ENCODE data around the gene PDF. TPM values are rescaled to one million over a fixed set of nuclear protein-coding genes. Genes with fewer than 3 reads are reported as not detected.
A peak's percentile ranks its signal among the peaks of the same experiment; 100 is the strongest.

The PDF gene
- polyA plus RNA-seq, 1 experiment: 4.0 TPM

DNA sequence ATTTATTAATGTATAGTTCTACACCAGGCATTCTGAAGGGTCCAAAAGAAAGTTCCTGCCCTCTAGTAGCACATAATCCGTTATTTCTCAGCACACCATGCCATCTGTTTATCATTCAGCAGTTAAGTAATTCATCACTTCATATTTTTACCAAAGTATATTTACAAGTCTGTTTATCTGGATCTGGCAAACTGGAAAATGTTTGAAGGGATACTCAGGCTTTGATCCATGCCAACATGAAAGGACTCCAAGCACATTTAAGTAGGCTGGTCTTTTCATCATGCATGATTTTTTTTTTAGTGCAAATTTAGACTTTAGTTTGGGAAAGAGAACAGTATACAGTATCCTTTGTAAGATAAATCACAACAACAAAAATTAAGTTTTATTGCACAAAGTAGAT, 23.3 kb downstream of the PDF start:
- TF ChIP-seq, protein P1, sequence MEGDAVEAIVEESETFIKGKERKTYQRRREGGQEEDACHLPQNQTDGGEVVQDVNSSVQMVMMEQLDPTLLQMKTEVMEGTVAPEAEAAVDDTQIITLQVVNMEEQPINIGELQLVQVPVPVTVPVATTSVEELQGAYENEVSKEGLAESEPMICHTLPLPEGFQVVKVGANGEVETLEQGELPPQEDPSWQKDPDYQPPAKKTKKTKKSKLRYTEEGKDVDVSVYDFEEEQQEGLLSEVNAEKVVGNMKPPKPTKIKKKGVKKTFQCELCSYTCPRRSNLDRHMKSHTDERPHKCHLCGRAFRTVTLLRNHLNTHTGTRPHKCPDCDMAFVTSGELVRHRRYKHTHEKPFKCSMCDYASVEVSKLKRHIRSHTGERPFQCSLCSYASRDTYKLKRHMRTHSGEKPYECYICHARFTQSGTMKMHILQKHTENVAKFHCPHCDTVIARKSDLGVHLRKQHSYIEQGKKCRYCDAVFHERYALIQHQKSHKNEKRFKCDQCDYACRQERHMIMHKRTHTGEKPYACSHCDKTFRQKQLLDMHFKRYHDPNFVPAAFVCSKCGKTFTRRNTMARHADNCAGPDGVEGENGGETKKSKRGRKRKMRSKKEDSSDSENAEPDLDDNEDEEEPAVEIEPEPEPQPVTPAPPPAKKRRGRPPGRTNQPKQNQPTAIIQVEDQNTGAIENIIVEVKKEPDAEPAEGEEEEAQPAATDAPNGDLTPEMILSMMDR (IDR thresholded peaks at IDR 0.05; ENCODE audit: insufficient read depth, low read depth, low read length): no peak
- Histone ChIP-seq H3K4me3 (ENCODE audit: low read depth, low read length) (no peak overlapping the region), H3K27me3 (ENCODE audit: control insufficient read depth, insufficient read depth, low read length) (no peaks in the 10 kb centered on the region), H3K36me3 (ENCODE audit: control insufficient read depth, insufficient read depth, low read length) (0 out of 2 replicates have a peak, but pooled peaks cover 2% of the 10 kb centered on the region)
- DNase-seq (ENCODE audit: low read depth): no peak
- ChIA-PET POLR2A (no interaction called here), CTCF (no interaction called here)

DNA sequence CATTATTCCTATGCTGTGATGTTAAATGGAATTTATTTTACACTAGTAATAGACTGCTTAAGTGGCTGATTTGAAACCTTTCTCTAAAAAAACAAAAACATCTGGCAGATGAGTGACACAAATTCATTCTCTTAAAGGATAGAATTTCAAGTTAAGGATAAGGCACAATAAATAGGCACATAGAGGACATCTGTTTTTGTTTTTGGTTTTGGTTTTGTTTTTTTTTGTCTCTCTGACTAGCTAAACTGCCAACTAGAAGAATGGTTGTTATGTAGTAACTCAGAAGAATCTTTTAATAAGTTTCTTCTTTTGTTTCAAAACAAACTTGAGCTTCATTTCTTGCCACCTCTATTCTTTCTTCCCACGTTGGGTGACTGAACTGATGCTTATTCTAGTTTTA, 24.4 kb downstream of the PDF start:
- CTCF ChIA-PET: interaction anchor here (0.7 kb wide), 1 partner anchor 449 kb away, joined by 3 read pairs; the partner anchor contains the start of gene NOB1
- POLR2A ChIA-PET: interaction anchor here (0.6 kb wide), 1 partner anchor 352 kb away, joined by 3 read pairs; no protein-coding TSS in a partner anchor
- TF ChIP-seq, protein P1 (IDR thresholded peaks at IDR 0.05; ENCODE audit: insufficient read depth, low read depth, low read length): no peak

DNA sequence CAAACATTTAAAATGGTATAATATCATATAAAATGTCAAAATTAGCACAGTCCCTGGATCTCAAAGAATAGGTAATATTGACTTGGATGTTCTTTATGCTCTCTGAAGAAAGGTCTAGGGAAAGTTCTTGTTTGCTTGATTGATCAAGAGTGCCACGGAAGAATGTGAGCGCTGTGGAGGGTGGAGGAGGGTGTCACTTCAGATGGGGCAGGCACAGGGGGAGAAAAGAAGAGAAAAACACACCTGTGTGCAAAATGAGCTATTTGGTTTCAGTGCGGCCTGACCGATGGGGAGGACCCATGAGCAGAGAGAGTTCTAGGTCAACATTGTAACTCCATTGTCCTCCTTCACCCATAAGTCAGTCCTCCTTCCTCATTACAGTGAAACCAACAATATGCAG, 28.1 kb downstream of the PDF start:
- Histone ChIP-seq H3K4me3 (ENCODE audit: low read depth, low read length) (no peak overlapping the region), H3K36me3 (ENCODE audit: control insufficient read depth, insufficient read depth, low read length) (peaks cover 7% of the 10 kb centered on the region), H3K27me3 (ENCODE audit: control insufficient read depth, insufficient read depth, low read length) (no peaks in the 10 kb centered on the region)
- DNase-seq (ENCODE audit: low read depth): no peak
- ChIA-PET CTCF (interaction anchor here (0.9 to 1.4 kb wide), 2 partner anchors 16 to 149 kb away, joined by 3 read pairs; no protein-coding TSS in a partner anchor), POLR2A (no interaction called here)
- TF ChIP-seq, protein P1 (IDR thresholded peaks at IDR 0.05; ENCODE audit: insufficient read depth, low read depth, low read length): no peak

More for the DNA sequence above, 24.4 kb downstream of the PDF start:
- Histone ChIP-seq H3K4me3 (ENCODE audit: low read depth, low read length) (no peak overlapping the region), H3K36me3 (ENCODE audit: control insufficient read depth, insufficient read depth, low read length) (peaks cover 3% of the 10 kb centered on the region; the same call in 1 of the 2 replicates), H3K27me3 (ENCODE audit: control insufficient read depth, insufficient read depth, low read length) (no peaks in the 10 kb centered on the region)
- peak; percentile 38 for DNase-seq (ENCODE audit: low read depth)

DNA sequence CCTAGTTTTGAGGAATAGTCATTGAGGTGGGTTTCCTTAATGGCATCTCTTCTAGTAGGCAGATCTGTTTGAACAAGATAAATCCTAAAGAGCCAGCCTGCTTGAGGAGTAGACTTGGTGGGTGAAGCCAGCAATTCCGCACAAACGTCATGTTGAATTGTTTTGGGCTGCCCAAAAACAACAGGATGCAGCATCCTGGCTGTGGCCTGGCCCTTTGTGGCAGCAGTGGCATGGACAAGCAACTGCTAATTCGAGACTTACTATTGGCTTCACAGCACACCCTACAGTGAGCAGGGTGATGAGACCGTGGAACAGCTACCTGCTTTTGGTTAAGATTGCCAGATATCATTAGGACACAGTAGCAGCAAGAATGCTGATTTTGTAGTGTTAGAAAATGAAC, 28.5 kb downstream of the PDF start:
- Histone ChIP-seq H3K4me3 (ENCODE audit: low read depth, low read length) (no peak overlapping the region), H3K36me3 (ENCODE audit: control insufficient read depth, insufficient read depth, low read length) (peaks cover 7% of the 10 kb centered on the region), H3K27me3 (ENCODE audit: control insufficient read depth, insufficient read depth, low read length) (no peaks in the 10 kb centered on the region)
- ChIA-PET CTCF (interaction anchor here (0.7 to 1.4 kb wide), 2 partner anchors 136 to 148 kb away, joined by 3 read pairs; no protein-coding TSS in a partner anchor), POLR2A (no interaction called here)
- no peak for DNase-seq (ENCODE audit: low read depth)
- TF ChIP-seq, protein P1 (IDR thresholded peaks at IDR 0.05; ENCODE audit: insufficient read depth, low read depth, low read length): no peak

DNA sequence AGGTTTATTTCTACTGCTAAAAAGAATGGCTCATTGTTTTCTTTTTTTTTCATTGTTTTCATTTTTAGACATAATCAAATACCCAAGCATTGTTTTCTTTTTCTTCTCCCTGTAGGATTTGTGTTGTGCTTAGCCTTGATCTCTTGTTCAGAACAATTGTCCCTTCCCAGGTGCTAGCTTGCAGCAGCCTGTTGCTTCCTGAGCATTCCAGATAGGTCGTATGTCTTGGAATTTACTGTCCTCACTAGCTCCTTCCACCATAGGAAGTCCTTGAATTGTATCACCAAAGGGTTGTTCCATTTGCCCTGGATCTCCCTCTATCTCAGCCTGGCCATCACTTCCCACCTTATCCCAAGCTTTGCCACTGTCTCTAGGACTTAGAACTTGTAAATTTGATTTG, 29.2 kb downstream of the PDF start:
- TF ChIP-seq, protein P1 (IDR thresholded peaks at IDR 0.05; ENCODE audit: insufficient read depth, low read depth, low read length): no peak
- DNase-seq (ENCODE audit: low read depth): no peak
- peaks cover 7% of the 10 kb centered on the region for H3K36me3 ChIP-seq (ENCODE audit: control insufficient read depth, insufficient read depth, low read length)
- ChIA-PET CTCF (interaction anchor here (0.7 to 1.4 kb wide), 4 partner anchors 14 to 147 kb away, joined by 3 read pairs; no protein-coding TSS in a partner anchor), POLR2A (no interaction called here)
- H3K27me3 ChIP-seq (ENCODE audit: control insufficient read depth, insufficient read depth, low read length): no peaks in the 10 kb centered on the region
- no peak overlapping the region for H3K4me3 ChIP-seq (ENCODE audit: low read depth, low read length)

Measured in BJ (cell line).